ENCODE data around the gene GMPPB.
A peak's percentile ranks its signal among the peaks of the same experiment; 100 is the strongest.
"Not testable (repeated sequence)": the region's sequence is repeated elsewhere in the genome, so short reads cannot be mapped to it uniquely, and the experiment has no call there.

GMPPB gene

DNA sequence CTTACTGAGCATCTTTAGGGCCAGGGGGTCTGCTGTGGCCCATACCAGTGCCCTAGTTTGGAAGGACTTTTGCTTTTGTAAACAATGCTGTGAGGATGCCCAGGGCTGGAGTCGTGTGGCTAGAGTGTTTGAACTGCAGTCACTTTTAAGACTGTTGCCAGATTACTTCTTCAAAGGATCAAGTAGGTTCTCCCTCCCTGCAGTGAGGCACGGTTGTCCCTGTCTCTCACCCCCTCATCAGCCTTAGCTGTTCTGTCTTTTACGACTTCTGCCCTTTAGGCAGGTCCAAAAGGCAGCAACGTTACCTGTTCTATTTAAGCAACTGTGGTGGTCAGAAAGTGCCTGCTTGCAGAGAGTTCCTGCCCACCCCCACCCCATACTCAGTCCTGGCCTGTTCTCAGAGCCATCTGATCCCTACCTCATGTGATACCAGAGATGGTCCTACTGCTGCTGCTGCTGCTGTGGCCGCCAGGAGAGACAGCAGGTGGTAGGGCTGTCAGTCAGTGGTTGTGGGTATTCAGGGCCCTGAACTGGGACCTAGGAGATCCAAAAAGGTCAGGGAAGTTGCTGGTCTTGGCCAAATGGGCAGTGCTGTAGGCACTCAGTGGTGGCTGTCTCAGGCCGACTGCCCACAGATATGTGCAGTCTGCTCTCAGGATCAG lies 29.2 kb downstream of the GMPPB start:
- not testable (repeated sequence) for DNase-seq (ENCODE audit: low read depth in 2 of 2, low spot score in 1 of 2)

DNA sequence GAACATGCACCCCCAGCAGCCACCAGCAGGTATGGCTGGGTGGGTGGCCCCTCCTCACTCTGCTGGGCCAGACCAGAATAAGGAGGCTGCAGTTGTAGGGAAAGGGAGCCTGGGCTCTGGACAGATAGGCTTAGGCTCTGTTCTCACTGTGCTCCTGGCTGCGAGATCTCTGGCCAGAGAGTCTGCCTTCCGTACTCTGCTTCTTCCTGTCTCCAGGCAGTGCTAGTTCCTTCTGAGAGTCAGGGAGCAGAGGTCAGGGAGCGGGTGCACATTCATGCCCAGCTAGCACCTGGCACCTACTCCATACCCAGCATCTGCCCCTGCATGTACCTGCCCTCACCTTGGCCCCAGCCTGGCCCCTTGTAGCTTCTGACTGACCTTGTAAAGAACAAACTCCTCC lies 32.3 kb downstream of the GMPPB start:
- not testable (repeated sequence) for DNase-seq (ENCODE audit: low read depth in 2 of 2, low spot score in 1 of 2)

DNA sequence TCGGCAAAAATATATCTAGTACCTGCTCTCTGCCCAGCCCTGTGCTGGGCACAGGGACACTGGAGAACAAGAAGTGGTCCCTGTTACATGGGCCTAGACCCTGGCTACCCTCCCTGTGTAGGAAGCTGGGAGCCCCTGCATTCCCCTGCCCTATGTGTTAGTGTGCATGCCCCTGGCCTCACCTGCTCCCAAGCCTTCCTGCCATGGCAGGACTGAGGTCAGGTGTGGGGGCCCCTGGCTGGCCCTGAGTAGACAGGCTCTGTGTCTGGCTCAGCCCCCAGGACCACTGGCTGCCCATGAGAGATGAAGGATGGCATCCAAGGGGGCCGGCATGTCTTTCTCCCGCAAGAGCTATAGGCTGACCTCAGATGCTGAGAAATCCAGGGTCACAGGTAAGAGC lies 32.9 kb downstream of the GMPPB start:
- DNase-seq (ENCODE audit: low read depth in 2 of 2, low spot score in 1 of 2) = not testable (repeated sequence)

DNA sequence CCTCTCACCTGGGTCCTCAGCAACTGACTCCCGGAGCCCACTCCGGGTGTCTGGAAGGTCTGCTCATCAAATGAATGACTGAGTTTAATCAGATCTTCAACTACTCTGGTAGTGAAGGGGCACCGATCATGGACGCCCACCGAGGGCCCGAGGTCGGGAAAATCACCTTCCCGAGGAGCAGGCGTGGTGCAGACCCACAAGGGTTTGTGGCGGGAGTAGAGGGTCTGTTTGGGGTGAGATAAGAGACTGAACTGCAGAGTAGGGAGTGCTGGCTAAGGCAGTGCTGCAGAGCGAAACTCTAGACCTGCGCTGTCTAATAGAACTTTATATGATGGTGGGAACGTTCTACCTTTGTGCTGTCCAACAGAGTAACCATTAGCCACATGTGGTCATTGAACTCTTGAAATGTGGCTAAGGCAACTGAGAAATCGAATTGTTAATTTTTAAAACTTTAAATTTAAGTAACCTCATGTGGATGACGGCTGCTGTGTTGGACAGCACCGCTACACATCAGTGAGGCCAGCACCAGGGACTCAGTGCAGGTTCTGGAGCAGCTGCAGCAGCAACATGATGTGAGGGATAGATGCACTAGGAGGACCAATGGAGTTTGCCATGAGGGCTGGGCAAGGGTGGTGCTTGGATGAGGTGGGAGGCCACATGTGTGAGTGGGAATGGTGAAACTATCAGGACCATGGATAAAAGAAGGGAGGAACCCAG lies 33.7 kb downstream of the GMPPB start:
- not testable (repeated sequence) for DNase-seq (ENCODE audit: low read depth in 2 of 2, low spot score in 1 of 2)

DNA sequence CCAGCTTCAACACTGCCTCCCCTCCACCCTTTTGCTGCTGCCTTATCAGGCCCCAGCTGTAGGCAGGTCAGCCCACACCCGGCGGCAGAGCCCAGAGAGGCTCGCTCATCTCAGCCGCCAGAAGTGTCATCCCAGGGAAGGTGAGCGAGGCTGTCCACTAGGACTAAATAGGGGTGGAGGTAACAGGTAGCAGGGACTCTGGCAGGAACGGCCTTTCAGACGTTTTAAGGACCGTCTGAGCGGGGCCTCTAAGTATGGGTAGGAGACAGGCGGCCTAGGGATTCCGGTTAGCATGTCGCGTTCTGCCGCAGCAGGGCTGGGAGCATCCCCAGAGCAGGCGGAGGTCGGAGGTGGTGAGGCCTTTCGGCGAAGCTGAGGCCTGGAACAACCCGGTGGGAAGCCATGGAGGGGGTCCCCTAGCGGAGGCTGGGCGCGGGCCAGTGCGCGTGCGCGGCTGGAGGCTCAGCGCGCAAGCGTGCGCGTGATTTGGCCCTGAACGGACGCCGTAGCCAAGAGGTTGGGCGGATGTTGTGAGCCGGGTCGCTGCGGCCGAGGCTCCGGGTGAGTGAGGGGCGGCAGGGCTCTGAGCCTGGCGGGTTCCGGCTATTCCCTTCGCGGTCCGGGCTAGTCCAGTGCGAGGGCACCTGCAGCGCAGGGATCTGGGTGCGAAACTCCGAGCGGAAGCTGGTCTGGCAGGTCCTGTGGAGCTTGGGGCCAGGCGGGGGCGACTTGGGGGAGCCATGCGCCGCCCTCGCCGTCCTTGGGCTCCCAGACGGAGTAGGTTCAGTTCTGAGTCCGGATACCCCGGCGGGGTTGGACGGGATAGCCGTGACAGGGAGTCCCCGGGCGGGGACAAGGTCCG lies 34.5 kb downstream of the GMPPB start, which contains the start of the genes MST1 and RNF123:
MST1 (minus strand) TSS at position 429 of the 862 bp plus-strand sequence. CDS start 783 bp downstream, outside the sequence.
RNF123 (plus strand) TSS at position 512 of the 862 bp plus-strand sequence. CDS start 1,609 bp downstream, outside the sequence.
- DNase-seq (ENCODE audit: low read depth in 2 of 2, low spot score in 1 of 2) = peak; percentile 80 to 85

DNA sequence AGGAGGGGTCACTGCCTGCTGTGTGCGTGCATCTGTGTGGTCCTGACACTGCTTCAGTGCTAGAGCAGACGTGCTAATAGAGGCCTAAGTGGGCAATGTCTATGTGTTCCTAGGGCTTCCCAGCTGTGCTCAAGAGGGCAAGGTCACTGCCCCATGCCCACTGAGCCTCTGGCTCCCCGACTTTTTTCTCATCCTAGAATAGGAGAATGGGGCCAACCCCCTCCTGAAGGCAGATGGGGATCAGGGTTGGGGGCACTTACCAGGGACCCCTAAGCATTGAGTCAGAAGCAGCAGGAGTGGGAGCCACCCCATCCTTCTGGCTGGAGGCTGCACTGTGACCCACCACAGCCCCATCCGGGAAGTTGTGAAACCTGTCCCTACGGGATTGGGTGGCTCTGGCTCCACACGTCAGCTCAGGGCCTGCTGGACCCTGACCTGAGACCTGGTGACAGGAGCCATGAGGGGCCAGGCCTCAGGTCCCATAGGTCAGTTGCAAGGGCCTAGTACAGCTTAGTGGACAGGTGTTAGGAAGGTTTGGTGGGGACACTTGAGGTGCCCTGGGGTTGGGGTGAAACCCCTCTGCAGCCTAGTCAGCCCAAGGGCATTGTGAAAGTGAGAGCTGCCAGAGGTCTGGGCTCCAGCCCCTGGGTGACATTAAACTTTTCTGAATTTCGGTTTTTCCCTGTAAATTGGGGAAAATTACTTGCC lies 35.3 kb downstream of the GMPPB start:
- DNase-seq (ENCODE audit: low read depth in 2 of 2, low spot score in 1 of 2) = not testable (repeated sequence)

DNA sequence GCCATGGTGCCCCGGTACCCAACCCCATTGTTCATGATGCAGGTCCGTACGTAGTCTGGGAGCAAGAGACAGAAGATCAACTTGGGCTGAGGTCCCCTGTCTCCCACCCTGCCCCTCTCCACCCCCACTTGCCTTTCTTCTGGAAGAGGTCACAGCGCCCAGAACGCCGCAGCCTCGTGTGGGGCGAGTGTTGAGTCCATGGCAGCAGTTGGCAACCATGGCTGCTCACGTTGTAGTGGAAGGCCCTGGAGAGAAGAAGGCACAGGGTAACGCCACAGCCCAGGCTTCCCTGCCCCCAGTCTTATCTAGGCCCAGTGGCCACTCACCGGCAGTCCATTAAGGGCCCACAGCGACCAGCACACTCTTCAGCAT lies 36.3 kb downstream of the GMPPB start:
- DNase-seq (ENCODE audit: low read depth in 2 of 2, low spot score in 1 of 2) = not testable (repeated sequence)

DNA sequence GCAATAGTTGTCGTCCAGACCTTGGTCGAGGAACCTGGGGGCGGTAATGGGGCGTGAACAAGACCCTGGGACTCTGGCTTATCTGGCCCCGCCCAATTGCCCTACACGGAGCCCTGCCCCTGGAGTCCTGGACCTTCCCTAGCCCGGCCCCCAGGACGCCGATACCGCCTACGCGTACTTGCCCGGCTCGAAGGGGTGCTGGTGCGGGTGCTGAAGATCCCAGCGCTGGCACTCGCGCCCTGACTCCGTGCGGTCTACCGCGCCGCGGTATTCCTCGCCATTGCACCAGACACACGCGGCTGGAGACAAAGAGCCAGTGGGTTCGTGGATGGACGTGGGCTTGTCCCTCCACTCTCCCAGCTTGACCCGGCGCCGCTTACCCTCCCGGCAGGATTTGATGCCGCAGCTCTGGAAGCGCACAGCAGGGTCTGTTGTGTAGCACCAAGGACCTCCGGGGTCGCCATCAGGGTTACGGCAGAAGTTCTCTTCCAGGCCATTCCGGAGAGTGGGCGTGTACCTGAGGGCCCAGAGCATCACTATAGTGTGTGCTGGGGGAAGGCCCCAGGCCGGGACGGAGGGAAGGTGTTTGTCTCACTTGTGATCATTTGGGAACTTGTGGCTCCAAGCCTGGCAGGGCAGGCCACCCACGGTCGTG lies 36.9 kb downstream of the GMPPB start:
- DNase-seq (ENCODE audit: low read depth in 2 of 2, low spot score in 1 of 2) = not testable (repeated sequence)

DNA sequence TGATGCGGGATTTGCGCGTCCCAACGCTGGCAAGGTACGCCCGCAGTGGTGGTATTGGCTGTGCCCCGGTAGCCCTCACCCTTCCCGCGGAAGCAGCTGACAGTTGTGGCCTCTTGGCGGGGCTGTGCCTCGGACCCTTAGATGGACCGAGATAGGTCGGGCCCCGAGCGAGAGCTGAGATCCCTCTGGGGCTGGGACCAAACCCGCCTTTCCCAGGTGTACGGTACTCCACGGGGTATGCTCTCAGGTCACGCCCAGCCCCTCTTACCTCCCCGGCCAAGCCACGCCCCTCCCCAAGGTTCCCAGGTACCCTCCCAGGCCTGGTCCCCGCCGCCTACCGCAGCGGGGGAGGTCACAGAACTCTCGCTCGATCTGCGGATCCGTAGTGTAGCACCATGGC lies 37.4 kb downstream of the GMPPB start:
- DNase-seq (ENCODE audit: low read depth in 2 of 2, low spot score in 1 of 2) = not testable (repeated sequence)

DNA sequence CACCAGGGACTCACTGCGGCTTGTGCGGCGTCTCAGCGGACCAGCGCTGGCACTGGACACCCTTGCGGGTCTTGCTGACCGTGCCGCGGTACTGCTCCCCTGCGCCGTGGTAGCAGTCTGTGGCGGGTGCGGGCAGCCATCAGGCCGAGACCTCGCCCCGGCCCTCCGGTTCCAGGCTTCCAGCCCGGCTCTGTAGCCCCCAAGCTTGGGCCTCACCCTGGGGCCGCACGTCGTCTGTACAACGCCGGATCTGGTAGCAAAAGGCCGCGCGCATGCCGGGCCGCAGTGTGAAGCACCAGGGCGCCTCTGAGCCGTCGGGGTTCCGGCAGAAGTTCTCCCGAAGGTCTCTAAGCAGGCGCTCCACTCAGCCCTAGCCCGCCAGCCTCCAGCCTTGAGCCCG lies 37.9 kb downstream of the GMPPB start:
- not testable (repeated sequence) for DNase-seq (ENCODE audit: low read depth in 2 of 2, low spot score in 1 of 2)

DNA sequence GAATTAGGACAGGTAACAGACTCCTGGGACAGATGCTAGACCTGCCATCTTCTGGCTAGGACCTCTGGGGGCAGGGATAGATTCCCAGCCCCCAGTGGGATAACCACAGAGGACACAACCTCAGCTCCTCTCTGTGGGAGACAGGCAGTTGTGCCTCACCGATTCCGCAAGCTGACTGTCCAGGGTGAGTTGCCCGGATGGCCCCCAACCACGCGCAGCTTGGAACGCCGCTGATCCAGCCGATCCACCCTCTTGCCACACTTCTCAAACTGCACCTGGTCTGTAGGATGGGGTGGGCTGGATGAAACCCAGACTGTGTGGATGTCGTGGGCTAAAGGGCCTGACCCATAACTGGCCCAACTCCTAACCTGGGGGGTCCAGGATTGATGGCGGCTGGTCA lies 38.6 kb downstream of the GMPPB start:
- not testable (repeated sequence) for DNase-seq (ENCODE audit: low read depth in 2 of 2, low spot score in 1 of 2)

DNA sequence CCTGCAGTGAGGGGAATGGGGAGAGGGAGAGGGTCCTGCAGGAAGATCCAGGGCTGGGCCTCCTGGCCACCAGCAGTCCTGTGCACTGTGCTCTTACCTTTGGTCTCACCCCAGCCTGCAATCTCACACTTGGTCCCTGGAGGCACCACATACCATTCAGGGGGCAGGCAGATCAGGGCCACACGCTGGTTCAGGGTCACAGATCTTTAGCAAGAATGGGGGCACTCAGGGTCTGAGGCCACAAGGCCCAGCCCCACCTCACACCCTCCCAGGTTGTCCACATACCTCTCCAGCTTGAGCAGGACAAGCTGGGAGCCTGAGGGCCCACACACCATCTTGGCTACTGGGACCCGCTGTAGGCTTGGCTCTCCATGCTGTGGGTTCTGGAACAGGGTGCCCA lies 39.3 kb downstream of the GMPPB start:
- DNase-seq (ENCODE audit: low read depth in 2 of 2, low spot score in 1 of 2) = not testable (repeated sequence)

DNA sequence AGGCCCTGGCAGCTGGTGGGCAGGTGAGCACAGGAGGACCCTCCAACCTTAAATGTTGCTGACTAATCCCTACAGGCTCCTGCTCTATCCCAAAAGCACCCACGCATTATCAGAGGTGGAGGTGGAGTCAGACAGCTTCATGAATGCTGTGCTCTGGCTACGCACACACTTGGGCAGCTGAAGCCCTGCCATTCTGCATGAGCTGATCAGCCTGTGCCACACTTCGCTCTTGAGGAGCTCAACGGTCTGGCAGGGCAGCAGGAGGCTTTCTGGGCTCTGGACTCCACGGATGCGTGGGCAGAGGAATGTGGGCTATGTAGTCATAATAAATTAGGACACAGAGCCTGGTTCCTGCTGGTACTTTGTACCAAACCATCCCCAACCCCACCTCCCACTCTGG lies 40.6 kb downstream of the GMPPB start:
- DNase-seq (ENCODE audit: low read depth in 2 of 2, low spot score in 1 of 2) = no peak

DNA sequence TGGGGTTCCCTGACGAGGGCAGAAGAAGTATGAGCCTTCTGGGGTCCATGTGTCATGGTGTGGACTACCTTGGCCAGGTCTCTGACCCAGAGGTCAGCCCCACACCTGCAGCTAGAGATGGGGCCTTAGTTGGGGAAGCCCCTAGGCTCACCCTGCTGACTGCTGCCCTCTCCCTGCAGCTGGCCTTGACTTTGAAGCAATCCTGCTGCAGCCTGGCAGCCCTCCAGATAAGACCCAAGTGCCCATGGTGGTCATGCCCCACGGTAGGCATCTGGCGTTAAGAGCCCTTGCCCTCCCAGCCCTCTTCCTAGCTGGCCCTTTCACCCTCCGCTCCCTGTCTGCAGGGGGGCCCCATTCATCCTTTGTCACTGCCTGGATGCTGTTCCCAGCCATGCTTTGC lies 42.2 kb downstream of the GMPPB start:
- no peak for DNase-seq (ENCODE audit: low read depth in 2 of 2, low spot score in 1 of 2)

DNA sequence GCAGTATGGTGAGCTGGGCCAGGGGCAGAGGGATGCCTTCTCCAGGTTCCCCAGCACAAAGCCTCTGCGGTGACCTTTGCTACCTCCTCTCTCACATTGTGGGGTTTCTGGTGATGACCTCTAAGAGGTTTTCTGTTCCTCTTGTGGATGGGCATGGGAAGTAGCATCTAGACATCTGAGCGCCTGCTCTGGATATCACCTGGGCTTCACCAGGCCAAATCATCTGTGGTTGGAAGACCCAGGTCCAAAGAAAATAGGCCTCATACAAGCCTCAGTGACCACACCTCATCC lies 42.6 kb downstream of the GMPPB start:
- no peak for DNase-seq (ENCODE audit: low read depth in 2 of 2, low spot score in 1 of 2)

DNA sequence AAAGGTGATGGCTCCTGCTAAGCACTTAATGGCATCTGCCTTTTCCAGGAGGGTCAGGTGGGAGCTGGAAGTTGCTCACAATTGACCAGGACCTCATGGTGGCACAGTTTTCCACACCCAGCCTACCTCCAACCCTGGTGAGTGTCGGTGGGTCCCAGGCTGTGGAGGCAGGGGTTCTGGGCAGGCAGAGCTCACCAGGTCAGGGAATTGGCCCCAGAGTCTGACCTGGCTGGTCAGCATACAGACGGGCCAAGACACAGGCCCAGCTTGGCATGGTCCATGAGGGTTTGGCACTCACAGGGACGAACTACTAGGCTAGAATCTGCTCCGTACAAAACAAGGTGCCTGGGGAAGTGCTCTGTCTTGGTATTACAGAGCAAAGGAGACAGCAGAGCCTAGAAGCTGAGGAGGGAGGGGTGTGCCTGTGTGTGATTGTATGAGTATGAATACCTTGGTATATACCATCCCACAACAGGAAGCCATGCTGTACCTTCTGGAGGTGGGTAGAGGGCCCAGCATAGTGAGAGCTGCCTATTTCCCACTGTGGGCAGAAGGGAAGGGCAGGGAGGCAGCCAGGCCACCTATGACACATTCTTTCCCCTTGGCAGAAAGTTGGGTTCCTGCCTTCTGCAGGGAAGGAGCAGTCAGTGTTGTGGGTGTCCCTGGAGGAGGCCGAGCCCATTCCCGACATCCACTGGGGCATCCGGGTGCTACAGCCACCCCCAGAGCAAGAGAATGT lies 43.1 kb downstream of the GMPPB start:
- no peak for DNase-seq (ENCODE audit: low read depth in 2 of 2, low spot score in 1 of 2)

DNA sequence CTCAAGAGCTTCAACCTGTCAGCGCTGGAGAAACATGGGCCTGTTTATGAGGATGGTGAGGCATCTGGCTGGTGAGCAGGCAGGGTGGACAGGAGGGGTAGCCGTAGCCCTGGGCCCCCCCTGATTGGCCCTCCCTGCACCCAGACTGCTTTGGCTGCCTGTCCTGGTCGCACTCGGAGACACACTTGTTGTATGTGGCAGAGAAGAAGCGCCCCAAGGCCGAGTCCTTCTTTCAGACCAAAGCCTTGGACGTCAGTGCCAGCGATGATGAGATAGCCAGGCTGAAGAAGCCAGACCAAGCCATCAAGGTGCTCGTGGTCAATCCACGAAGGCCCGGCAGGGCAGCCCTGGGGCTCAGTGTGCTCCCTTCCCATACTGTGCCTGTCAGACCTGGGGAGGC lies 47.8 kb downstream of the GMPPB start:
- DNase-seq (ENCODE audit: low read depth in 2 of 2, low spot score in 1 of 2) = no peak

DNA sequence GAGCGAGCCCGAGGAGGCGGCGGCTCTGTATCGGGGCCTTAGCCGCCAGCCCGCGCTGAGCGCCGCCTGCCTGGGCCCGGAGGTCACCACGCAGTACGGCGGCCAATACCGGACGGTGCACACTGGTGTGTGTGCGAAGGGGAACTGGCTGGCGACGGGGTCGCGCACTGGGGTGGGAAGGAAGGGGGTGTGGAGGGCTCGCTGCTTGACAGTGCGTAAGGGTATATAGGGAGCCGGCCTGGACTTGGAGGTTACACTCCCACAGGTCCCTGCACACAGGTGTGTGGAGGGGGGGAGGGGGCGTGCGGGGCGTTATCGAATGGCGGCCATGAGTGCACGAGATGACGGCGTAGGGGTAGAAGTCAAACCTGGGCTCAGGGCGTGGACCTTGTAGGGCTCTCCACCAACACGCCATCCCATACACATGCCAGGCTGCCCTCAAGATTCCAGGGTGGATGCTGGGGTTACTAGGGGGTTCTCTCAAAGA lies 49.2 kb downstream of the GMPPB start:
- DNase-seq (ENCODE audit: low read depth in 2 of 2, low spot score in 1 of 2) = no peak

DNA sequence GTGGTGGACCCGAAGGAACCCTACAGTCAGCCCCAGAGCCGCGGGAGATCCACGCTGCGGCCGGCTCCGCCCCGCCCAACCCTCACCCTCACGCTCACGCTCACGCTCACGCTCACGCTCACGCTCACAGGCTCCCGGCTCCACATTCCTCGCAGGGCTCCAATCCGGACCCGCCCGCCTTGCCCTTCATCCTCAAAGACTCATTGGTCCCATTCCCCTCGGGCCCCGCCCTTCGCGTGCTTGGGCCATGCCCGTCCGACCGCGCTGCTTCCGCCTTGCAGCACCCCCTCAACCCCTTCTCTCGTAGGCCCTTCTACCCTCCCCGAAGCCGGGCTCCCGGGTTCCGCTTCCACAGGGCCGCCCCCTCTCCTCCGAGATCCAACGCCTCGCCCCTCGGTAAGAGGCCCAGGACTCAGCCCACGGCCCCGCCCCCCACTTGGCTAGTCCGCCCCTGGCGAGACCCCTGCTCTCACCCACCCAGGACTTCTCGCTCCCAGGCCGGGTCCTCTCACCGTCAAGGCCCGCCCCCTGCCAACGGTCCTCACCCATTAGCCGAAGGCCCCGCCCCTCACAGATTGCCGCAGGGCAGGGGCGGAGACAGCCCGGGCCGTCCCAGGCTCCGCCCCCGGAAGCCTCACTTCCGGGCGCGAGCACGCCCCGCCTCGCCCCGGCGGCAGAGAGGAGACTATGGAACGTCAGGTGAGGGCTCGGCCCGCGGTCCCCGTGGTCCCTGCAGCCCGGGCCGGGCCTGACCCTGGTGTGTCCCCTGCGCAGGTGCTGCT lies 49.8 kb downstream of the GMPPB start, which contains the start of gene APEH:
APEH (plus strand) TSS at position 637 of the 782 bp plus-strand sequence; CDS start at position 688, 51 bp downstream.
- peak; percentile 91 to 95 for DNase-seq (ENCODE audit: low read depth in 2 of 2, low spot score in 1 of 2)

Data from stimulated activated CD8-positive, alpha-beta memory T cell treated with anti-CD3 and anti-CD28 coated beads, Interleukin-4, amount 100 ng/mL, for 1 hour (primary cell).